Vagina (tissue), 2 donors: ENCODE data around the gene FXR1. TPM values are rescaled to one million over a fixed set of nuclear protein-coding genes. Genes with fewer than 3 reads are reported as not detected.

Experiments used
- DNase-seq, 2 donors: peaks; one replicate each; pipeline ENCODE4 v3.0.0-alpha.2; 2017; ENCODE audit errors: extremely low spot score in 2 of 2
- H3K27ac ChIP-seq: fragments of 200-600 bp; sonication (generic); one replicate; pipeline ENCODE4 v1.5.1; 2019
- H3K27me3 ChIP-seq: fragments of 200-600 bp; sonication (generic); one replicate; pipeline ENCODE4 v1.5.1; 2019
- H3K36me3 ChIP-seq, 2 donors: fragments of 200-600 bp; sonication (generic); one replicate each; pipeline ENCODE4 v1.5.1; 2017 to 2019
- H3K4me1 ChIP-seq: fragments of 200-600 bp; sonication (generic); one replicate; pipeline ENCODE4 v1.5.1; 2019
- H3K4me3 ChIP-seq, 2 donors: fragments of 200-600 bp; sonication (generic); 1 replicate in 1 of 2; 2 replicates in 1 of 2; pipeline ENCODE4 v1.5.1; 2016 to 2019
- H3K9me3 ChIP-seq: fragments of 200-600 bp; sonication (generic); one replicate; pipeline ENCODE4 v1.5.1; 2019
- POLR2A ChIP-seq, 2 donors: fragments of 450-650 bp; IDR thresholded peaks; one replicate each; pipeline ENCODE4 v1.6.1; 2017; ENCODE audit warnings: antibody characterized with exemption in 2 of 2, mild to moderate bottlenecking in 2 of 2, moderate library complexity in 2 of 2
- POLR2AphosphoS5 ChIP-seq, 2 donors: sonication (generic); formaldehyde crosslinking; IDR thresholded peaks; one replicate each; pipeline ENCODE4 v1.9.0; 2017; ENCODE audit warnings: antibody characterized with exemption in 2 of 2, mild to moderate bottlenecking in 2 of 2, low read depth in 1 of 2; ENCODE audit not compliant: insufficient read depth in 1 of 2
- intact Hi-C: fragments of 100-400 bp; cut with DNase I; formaldehyde crosslinking; loops from one replicate; pipeline ENCODE4 v1.15.1; 2023
- total RNA-seq: library from RNA; depleted of rRNA; stranded (reverse); fragments of >200 nt; gene quantifications from one replicate; pipeline ENCODE4 v1.2.3, GENCODE V29; 2016
- TF ChIP-seq, protein P1 (sequence below), 3 experiments: fragments of 450-650 bp in 2 of 3; fragments of 200-600 bp in 1 of 3; sonication (generic) in 1 of 3; IDR thresholded peaks; one replicate each; pipeline ENCODE4 v1.5.1; 2017 to 2019; ENCODE audit warnings: antibody characterized with exemption in 3 of 3, mild to moderate bottlenecking in 2 of 3, moderate library complexity in 2 of 3

Gene FXR1
- total RNA-seq, 1 donor from 2014 or later: 99.7 TPM

DNA sequence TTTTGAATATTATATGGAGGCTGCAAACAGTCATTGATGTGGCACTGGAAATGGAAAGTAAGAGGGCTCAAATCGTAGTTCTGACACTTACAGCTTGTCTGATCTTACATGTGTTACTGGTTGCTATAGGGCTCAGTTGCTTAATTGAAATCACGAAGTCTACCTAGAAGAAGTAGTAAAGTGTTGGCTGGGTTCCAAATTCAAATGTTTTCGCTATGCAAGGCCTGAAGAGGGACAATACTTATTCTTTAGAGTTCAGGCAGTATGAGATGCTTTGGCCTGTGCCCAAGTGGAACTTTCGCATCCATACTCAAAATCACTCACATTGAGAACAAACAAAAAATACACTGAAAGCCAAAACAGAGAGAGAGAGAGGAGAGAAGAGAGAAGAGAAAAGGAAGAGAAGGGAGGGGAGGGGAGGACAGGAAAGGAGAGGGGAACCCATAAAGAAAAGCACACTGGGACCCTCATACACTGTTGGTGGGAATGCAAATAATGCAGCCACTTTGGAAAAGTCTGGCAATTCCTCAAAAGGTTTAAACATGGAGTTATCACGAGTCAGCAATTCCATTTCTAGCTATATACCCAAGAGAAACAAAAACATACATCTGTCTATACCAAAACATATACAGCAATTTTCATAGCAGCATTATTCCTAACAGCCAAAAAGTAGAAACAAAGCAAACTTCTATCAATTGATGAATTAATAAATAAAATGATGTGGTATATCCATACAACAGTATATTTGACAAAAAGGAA lies 2.9 kb upstream of the FXR1 start:
- no peaks in the 10 kb centered on the region for H3K27me3 ChIP-seq

DNA sequence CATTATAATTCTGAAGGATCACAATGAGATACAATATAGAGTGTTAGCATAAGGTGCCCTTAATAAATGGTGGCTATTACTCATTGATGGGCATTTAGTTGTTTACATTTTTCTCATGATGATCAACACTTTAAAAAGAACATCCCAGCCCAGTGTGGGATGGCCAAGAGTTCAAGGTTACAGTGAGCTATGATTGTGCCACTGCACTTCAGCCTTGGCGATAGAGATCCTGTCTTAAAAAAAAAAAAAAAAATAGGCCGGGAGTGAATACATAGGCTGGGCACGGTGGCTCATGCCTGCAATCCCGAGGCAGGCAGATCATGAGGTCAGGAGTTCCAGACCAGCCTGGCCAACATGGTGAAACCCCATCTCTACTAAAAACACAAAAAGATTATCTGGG lies 1.6 kb upstream of the FXR1 start:
- DNase-seq: no peak
- H3K27ac ChIP-seq: no peak overlapping the region
- H3K4me3 ChIP-seq: no peak overlapping the region
- peaks cover 34% of the 10 kb centered on the region for H3K4me1 ChIP-seq
- no peaks in the 10 kb centered on the region for H3K27me3 ChIP-seq
- intact Hi-C loops: no loop called here
- no peaks in the 10 kb centered on the region for H3K9me3 ChIP-seq
- H3K36me3 ChIP-seq: no peaks in the 10 kb centered on the region
- TF ChIP-seq POLR2A (IDR thresholded peaks at IDR 0.05) (no peak), POLR2AphosphoS5 (IDR thresholded peaks at IDR 0.05; ENCODE audit: insufficient read depth in 1 of 2, low read depth in 1 of 2) (no peak)
- TF ChIP-seq, protein P1, sequence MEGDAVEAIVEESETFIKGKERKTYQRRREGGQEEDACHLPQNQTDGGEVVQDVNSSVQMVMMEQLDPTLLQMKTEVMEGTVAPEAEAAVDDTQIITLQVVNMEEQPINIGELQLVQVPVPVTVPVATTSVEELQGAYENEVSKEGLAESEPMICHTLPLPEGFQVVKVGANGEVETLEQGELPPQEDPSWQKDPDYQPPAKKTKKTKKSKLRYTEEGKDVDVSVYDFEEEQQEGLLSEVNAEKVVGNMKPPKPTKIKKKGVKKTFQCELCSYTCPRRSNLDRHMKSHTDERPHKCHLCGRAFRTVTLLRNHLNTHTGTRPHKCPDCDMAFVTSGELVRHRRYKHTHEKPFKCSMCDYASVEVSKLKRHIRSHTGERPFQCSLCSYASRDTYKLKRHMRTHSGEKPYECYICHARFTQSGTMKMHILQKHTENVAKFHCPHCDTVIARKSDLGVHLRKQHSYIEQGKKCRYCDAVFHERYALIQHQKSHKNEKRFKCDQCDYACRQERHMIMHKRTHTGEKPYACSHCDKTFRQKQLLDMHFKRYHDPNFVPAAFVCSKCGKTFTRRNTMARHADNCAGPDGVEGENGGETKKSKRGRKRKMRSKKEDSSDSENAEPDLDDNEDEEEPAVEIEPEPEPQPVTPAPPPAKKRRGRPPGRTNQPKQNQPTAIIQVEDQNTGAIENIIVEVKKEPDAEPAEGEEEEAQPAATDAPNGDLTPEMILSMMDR (IDR thresholded peaks at IDR 0.05): no peak

More for the DNA sequence above, 2.9 kb upstream of the FXR1 start:
- peaks cover 21% of the 10 kb centered on the region for H3K4me1 ChIP-seq
- DNase-seq: no peak
- no peak overlapping the region for H3K4me3 ChIP-seq
- no peaks in the 10 kb centered on the region for H3K9me3 ChIP-seq
- H3K27ac ChIP-seq: no peak overlapping the region
- intact Hi-C loops: no loop called here
- no peaks in the 10 kb centered on the region for H3K36me3 ChIP-seq
- no peak for TF ChIP-seq POLR2AphosphoS5 (IDR thresholded peaks at IDR 0.05; ENCODE audit: insufficient read depth in 1 of 2, low read depth in 1 of 2)
- no peak for TF ChIP-seq POLR2A (IDR thresholded peaks at IDR 0.05)
- TF ChIP-seq, protein P1 (IDR thresholded peaks at IDR 0.05): no peak

DNA sequence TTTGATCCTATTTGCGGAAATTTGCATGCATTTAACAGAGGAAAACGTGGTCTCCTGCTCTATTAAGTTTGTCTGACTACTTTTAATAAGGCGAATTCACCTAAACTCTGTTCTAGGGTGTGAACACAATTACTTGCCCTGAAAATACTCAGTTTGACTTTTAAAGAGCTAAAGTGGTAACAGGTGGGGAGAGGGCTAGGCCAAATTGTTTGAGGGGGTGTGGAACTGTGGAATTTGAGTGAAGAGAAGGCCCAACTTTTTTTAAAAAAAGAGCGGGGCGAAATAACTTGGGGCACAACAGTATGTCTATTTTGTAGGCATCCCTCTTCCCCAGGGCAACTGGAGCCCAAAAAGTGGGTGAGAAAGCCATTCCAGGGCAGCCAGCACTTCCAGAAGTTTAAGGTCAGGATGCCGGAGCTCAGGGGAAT lies 580 bp upstream of the FXR1 start:
- no peak for DNase-seq
- Histone ChIP-seq H3K27me3 (no peaks in the 10 kb centered on the region), H3K36me3 (no peaks in the 10 kb centered on the region), H3K4me1 (peaks cover 34% of the 10 kb centered on the region), H3K4me3 (peak overlapping the region; percentile 84 to 90), H3K27ac (peak overlapping the region; percentile 96), H3K9me3 (no peaks in the 10 kb centered on the region)
- intact Hi-C loops: no loop called here
- TF ChIP-seq, protein P1 (IDR thresholded peaks at IDR 0.05): no peak
- TF ChIP-seq POLR2A (IDR thresholded peaks at IDR 0.05) (no peak), POLR2AphosphoS5 (IDR thresholded peaks at IDR 0.05; ENCODE audit: insufficient read depth in 1 of 2, low read depth in 1 of 2) (no peak)

DNA sequence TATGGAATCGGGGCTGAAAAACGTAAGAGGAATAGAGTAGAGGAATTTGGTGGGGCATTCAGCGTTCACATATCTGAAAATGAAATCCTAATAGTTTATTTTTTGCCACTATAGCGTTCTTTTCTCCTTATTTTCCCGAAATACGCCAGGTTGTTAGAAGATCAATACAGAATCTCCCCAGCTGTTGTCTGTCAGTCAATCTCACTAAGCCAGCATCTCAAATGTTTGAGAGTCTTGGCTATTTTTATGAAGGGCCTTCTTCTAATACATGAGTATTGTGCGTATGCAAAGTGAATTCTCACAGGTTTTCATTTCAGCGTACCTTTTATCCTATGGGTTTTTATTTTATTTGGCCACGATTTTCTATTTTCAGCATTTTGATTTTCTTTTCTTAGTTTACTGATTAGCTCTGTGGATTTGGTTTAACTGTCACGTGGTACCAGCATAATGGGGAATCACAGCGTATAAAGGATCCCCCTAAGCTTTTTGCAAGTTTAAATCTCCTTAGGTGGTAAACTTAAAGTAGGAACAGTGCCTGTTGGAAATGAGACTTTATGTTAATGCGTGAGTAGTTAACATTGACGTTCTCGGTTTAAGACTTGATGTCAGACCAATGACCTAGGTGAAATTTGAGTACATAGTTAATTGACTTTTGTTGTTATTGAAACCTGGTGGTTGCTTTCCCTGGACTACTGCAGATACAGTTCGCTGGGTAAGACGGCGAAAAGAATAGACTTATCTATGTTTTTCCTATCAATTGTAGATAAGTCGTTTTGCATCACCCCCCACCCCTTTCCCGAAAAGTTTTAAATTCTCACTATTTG lies 1.3 kb downstream of the FXR1 start:
- Histone ChIP-seq H3K4me1 (peaks cover 34% of the 10 kb centered on the region), H3K4me3 (peak overlapping the region; percentile 84 to 90), H3K9me3 (no peaks in the 10 kb centered on the region), H3K27ac (peak overlapping the region; percentile 96), H3K27me3 (no peaks in the 10 kb centered on the region), H3K36me3 (no peaks in the 10 kb centered on the region)
- TF ChIP-seq, protein P1 (IDR thresholded peaks at IDR 0.05): no peak
- no peak for TF ChIP-seq POLR2A (IDR thresholded peaks at IDR 0.05)
- TF ChIP-seq POLR2AphosphoS5 (IDR thresholded peaks at IDR 0.05; ENCODE audit: insufficient read depth in 1 of 2, low read depth in 1 of 2): no peak
- DNase-seq: no peak
- intact Hi-C loops: no loop called here
